ENCODE data around the gene C14orf132.

The C14orf132 gene

GRCh38 chr14:96082420-96083300 lies 43.5 kb downstream of the C14orf132 start:
- FAIRE-seq (no peak), DNase-seq (ENCODE audit: low spot score) (no peak)

- DNase-seq (ENCODE audit: low spot score) (no peak), FAIRE-seq (no peak)
Observed at GRCh38 chr14:96083667-96084320, 44.6 kb downstream of the C14orf132 start.

DNA sequence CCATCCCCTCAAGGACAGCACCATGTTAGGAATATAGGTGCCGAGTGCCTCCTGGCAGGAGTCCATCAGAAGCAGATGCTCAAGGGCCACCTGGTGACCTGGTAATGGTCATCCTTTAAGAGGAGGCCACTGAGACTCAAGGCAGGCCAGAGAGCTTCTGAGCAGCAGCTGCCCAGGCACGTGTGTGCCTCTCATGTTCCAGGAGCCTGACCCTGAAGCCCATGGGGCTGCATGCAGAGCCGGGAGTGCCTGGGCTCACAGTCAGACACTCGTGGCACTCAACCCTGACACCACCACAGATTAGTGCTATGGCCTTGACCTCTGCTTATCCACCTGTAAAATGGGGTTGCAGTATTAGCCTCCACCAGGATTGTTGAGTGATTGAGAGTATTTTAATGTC lies 45.6 kb downstream of the C14orf132 start:
- FAIRE-seq (no peak), DNase-seq (ENCODE audit: low spot score) (no peak)

DNA sequence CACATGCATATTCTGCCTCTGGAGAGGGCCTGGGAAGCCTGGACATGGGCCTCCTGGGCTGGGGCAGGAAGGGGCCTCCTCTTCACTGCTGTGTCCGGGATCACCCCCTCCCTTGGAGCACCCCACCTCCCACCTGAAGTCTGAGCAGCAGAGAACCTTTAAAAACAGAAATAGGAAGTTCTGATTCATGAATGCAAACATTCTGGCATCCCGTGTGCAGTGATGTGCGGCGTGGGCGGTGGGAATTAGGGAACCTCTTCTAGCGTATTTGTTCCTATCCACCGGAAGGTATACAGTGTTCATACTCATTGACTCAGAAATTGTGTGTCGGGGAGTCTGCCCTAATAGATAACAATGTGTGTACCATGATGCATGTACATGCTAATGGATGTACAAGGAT lies 46.2 kb downstream of the C14orf132 start:
- no peak for FAIRE-seq
- DNase-seq (ENCODE audit: low spot score), result no peak

DNA sequence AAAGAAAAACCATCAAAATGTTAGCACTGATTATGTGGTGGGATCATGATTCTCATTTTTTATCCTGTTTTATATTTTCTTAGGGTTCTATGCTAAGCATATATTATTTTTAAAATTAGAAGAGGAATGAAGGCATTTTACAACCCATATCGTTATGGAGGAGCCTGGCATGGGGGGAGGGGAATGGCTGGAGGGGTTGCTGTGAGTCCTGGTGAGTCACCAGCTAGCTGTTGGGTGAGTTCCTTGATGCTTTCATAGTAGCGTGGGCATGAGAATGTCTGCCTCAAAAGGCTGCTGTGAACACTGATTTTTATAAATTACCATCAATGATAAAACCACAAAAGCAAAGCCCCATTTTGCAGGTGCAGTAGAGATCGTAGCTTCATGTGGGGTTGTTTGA lies 46.9 kb downstream of the C14orf132 start:
- FAIRE-seq (no peak), DNase-seq (ENCODE audit: low spot score) (no peak)

DNA sequence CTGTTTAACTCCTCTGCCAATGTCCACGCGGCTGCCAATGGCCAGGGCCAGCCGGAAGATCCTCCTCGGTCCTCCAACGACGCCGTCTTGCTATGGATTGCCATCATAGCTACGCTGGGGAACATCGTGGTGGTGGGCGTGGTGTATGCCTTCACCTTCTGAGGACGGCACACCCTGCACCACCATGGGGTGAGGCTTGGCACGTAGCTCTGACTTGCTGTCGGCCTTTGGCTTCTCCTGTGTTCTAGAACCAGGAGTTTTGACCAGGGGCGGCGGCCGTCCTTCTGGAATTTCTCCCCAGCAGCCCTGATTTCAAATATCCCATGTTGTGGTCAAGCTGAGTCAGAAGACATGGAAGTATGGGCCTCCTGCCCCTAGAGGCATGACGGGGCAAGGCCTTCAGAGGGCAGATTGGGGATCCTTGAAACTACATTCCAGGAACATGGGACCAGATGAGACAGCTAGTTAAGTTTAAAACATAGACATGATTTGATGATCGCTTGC lies 47.5 kb downstream of the C14orf132 start:
- DNase-seq (ENCODE audit: low spot score) (no peak), FAIRE-seq (no peak)

- FAIRE-seq (no peak), DNase-seq (ENCODE audit: low spot score) (no peak)
Observed at GRCh38 chr14:96088074-96088473, 48.9 kb downstream of the C14orf132 start.

DNA sequence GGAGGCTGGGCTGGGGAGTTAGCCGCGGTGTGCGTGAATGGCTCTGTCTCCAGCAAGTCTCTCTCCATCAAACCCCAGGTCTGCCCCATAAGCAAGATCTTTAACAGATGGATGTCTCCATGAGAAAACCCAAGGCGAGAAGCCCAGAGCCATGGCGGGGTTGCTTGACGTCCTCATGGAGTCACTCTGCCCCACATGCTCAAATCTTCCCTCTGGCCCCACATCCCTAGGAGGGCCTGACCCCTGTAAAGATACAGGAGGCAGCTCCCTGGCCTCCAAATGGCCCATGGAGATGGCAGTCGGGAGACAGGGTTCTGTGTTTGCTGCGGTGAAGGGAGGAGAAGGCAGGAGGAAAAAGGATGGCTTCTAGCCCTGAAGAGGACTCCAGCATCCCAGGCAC lies 49.3 kb downstream of the C14orf132 start:
- FAIRE-seq, result no peak

GRCh38 chr14:96088911-96089310 lies 49.7 kb downstream of the C14orf132 start:
- FAIRE-seq (no peak), DNase-seq (ENCODE audit: low spot score) (no peak)

More for the DNA sequence above, 49.3 kb downstream of the C14orf132 start:
- DNase-seq (ENCODE audit: low spot score), result no peak

- FAIRE-seq, result no peak
- DNase-seq (ENCODE audit: low spot score), result no peak
Observed at GRCh38 chr14:96089401-96089800, 50.2 kb downstream of the C14orf132 start.

DNA sequence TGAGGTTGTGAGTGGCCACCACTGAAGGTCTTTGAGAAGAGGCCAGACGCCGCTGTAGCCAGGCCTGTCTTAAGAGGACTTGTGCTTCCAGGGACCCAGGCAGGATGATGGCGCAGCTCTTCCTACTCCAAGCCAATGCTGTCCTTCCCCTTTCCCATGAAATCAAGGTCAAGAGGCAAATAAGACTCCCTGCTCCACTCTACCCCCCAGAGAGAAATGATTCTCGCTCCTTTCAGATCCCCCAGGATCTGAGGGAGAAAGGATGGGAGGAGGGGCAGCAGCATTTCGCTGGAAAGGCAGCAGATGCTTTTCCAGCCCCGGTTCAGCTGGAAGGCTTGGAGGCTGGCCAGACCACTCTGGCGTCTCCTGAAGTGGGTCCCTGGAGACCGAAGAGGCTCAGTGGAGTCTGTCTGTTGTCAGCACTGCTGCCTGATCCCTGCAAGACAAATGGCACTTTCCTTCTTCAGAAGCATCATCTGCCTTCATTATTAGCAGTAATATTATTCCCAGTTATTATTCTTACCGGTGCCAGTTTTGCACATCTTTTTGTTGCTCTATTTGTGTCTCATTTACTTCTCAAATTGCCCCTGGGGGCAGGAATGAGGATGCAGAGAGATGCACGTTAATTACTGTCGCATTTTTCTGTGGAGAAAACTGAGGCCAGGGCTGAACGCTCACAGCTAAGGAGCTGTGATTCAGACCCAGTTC lies 51.4 kb downstream of the C14orf132 start:
- DNase-seq (ENCODE audit: low spot score), result no peak
- no peak for FAIRE-seq

- no peak for DNase-seq (ENCODE audit: low spot score)
- no peak for FAIRE-seq
Observed at GRCh38 chr14:96091149-96091693, 52.1 kb downstream of the C14orf132 start.

DNA sequence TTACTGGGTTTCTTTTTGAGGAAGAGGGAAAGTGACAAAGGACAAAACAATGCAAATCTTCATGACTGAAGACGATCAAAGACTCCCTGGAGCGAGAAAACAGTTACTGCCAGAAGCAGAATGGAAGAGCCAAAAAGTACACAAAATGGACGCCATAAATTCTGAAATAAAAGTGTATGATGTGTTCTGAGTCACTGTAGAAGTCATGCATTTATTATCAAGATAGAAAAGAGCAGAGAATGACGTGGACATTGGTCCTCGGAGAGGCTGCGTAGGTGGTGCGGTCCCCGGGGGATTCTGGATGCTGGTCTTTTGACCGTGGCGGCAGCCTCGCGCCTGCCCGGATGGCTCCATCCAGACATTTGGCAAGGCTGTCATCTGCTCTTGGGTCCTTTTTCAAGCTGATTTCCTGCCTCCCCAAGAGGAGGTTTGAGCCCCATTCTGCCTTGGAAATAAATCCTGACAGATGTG lies 52.8 kb downstream of the C14orf132 start:
- FAIRE-seq (no peak), DNase-seq (ENCODE audit: low spot score) (no peak)

GRCh38 chr14:96092936-96093335 lies 53.8 kb downstream of the C14orf132 start:
- DNase-seq (ENCODE audit: low spot score) (no peak), FAIRE-seq (no peak)

- no peak for DNase-seq (ENCODE audit: low spot score)
- FAIRE-seq, result no peak
Observed at GRCh38 chr14:96094211-96094610, 55.0 kb downstream of the C14orf132 start.

DNA sequence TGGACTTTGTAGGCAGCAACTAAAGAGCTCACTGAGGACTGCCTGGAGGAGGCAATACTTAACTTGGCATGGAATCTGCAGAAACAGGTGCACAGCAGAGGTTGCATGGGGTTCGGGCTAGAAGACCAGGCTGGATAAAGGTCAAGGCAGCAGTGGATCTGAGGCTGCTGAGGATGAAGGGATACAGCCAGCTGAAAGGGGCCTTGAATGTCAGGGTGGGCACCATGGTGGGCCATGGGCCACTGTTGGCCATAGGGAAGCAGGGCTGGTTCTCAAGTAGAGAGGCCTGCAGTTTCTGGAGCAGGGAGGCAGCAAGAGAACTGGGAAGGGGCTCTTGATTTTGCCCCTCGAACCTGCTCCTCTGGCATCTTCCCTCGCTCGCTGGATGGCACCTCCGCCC lies 55.5 kb downstream of the C14orf132 start:
- no peak for FAIRE-seq

GRCh38 chr14:96095058-96095457 lies 55.9 kb downstream of the C14orf132 start:
- FAIRE-seq, result no peak

More for the DNA sequence above, 55.5 kb downstream of the C14orf132 start:
- DNase-seq (ENCODE audit: low spot score), result no peak

DNA sequence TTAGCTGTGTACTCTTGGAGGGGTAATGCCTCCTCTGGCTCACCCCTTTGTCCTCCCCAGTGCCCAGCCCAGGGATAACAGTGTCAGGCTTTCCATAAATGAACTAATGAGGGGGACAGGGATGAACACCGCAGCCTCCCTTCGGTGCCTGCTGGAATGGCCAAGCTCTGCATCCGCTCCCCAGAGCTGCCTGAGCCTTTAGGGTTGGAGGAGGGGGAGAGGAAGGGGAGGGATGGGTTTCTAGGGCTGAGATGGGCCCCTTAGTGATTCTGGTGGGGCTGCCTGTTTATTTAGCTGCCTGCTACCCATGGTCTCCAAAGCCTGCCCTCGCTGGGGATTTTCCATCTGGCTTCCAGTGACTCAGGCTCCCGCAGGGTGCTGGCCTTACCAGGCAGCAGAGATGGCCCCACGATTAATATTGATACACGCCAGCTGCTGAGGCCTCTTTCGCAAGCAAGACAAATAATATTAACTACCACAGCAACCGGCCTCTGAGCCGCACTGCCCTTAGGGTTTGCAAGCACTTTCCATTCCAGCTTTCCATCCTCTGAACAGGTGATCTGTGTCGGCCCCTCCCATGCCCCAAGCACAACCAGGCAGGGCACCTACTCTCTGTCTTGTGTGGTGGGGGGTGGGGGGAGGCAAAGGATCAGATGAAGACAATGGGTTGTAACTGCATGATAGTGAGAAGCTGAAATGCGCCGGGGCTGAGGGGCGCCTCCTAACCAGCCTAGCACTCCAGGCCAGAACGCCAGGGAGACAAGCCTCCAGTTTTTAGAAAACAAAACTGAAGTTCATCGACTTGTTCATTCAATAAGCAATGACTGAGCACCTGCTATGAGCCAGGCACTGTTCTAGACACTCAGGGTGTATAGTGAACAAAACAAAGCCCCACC lies 56.7 kb downstream of the C14orf132 start:
- no peak for DNase-seq (ENCODE audit: low spot score)
- FAIRE-seq, result no peak

More at GRCh38 chr14:96095058-96095457, 55.9 kb downstream of the C14orf132 start:
- no peak for DNase-seq (ENCODE audit: low spot score)

DNA sequence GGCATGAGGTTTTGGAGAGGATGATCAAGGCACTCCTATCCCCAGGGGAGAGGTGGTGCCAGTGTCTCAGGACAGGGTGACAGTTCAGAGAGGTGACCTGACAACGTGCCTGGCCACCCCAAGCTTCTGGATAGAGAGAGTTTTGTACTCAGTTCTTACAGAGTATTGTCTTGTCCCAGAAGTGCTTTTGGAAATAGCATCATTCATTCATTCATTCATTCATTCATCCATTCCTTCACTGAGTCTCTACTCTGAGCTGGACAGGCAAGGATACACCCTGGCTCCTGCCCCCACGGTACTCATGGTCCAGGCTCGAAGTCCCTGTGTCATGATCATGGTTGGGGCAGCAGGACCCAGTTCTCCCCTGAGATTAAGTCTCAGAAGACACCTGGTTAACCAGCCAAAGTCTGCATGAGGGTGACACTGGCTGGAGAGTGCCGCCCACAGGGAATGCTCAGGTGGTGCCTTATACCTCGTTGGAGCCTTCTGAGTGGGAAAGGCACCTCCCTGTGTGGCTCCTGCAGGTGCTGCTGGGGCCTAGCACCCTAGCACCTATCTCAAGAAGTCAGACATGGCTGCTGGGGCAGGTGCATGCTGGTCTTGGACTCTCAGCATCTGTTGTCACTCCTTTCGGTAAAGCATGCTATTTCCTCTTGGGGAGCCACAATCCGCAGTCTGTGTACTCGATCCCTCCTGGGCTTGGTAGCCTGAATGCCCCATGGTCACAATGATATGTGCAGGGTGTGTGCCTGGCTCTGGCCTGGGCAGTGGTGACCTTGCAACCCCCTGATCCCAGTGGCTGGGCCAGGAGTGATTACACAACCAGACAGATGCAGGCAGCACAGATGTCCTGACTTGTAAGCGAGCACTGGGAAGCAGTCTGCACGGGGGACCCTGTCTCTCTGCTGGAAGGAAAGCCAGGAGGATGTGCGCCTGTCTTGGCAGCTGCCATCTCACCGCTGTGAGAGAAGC lies 57.8 kb downstream of the C14orf132 start:
- no peak for DNase-seq (ENCODE audit: low spot score)
- no peak for FAIRE-seq

Measured in RCC 7860 (cell line).